HepG2 (cell line): ENCODE results near the gene PSRC1. TPM values are rescaled to one million over a fixed set of nuclear protein-coding genes. Genes with fewer than 3 reads are reported as not detected.

Experiments
- ATF7-NPFF ChIP-seq: sonication (generic); formaldehyde crosslinking; IDR thresholded peaks from 2 replicates; pipeline ENCODE4 v1.8.1; 2023; ENCODE audit warnings: mild to moderate bottlenecking, low read depth, missing genetic modification reagents, moderate library complexity
- CEBPG ChIP-seq: IDR thresholded peaks from 2 replicates; pipeline ENCODE4 v1.6.1; 2016
- DR1 ChIP-seq: sonication (generic); formaldehyde crosslinking; IDR thresholded peaks from 2 replicates; pipeline ENCODE4 v1.8.0; 2021; ENCODE audit warnings: mild to moderate bottlenecking, missing genetic modification reagents, inconsistent platforms
- FOXC1 ChIP-seq: sonication (generic); formaldehyde crosslinking; IDR thresholded peaks from 2 replicates; pipeline ENCODE4 v1.8.0; 2022; ENCODE audit warnings: mild to moderate bottlenecking, missing genetic modification reagents, borderline replicate concordance
- MYNN ChIP-seq: sonication (generic); formaldehyde crosslinking; IDR thresholded peaks from 2 replicates; pipeline ENCODE4 v1.4.0; 2020; ENCODE audit warnings: mild to moderate bottlenecking, low read depth, missing genetic modification reagents
- NR2F2 ChIP-seq: IDR thresholded peaks from 2 replicates; pipeline ENCODE4 v1.6.1; 2012; ENCODE audit warnings: low read depth, inconsistent platforms, borderline replicate concordance
- PAWR ChIP-seq: sonication (generic); formaldehyde crosslinking; IDR thresholded peaks from 2 replicates; pipeline ENCODE4 v1.4.0; 2020; ENCODE audit warnings: missing genetic modification reagents, mild to moderate bottlenecking, borderline replicate concordance
- POLR2G ChIP-seq: fragments of 200-400 bp; formaldehyde crosslinking; IDR thresholded peaks from 2 replicates; pipeline ENCODE4 v1.6.1; 2018; ENCODE audit warnings: mild to moderate bottlenecking, low read depth, low read length, moderate library complexity
- REST ChIP-seq, 2 experiments: IDR thresholded peaks; 2 replicates each; pipeline ENCODE4 v1.6.1; 2011 to 2012; ENCODE audit warnings: low read length in 2 of 2, borderline replicate concordance in 1 of 2, low read depth in 1 of 2, mild to moderate bottlenecking in 1 of 2, moderate library complexity in 1 of 2
- ZBTB20 ChIP-seq: sonication (generic); formaldehyde crosslinking; IDR thresholded peaks from 2 replicates; pipeline ENCODE4 v1.8.1; 2023; ENCODE audit warnings: missing genetic modification reagents, low read depth, mild to moderate bottlenecking, borderline replicate concordance
- ZNF292 ChIP-seq: sonication (generic); formaldehyde crosslinking; IDR thresholded peaks from 2 replicates; pipeline ENCODE4 v1.8.1; 2022; ENCODE audit warnings: mild to moderate bottlenecking, low read depth, missing genetic modification reagents, borderline replicate concordance
- ZNF576 ChIP-seq: sonication (generic); formaldehyde crosslinking; IDR thresholded peaks from 2 replicates; pipeline ENCODE4 v1.4.0; 2020; ENCODE audit warnings: mild to moderate bottlenecking, missing genetic modification reagents
- ZNF687 ChIP-seq: sonication (generic); formaldehyde crosslinking; IDR thresholded peaks from 2 replicates; pipeline ENCODE4 v1.5.1; 2020; ENCODE audit warnings: mild to moderate bottlenecking, missing genetic modification reagents, moderate library complexity
- ZSCAN12 ChIP-seq: sonication (generic); formaldehyde crosslinking; IDR thresholded peaks from 2 replicates; pipeline ENCODE4 v1.9.0; 2021; ENCODE audit warnings: mild to moderate bottlenecking, missing genetic modification reagents
- polyA plus RNA-seq, 8 experiments: library from polyadenylated mRNA; depleted of rRNA in 3 of 8; stranded (reverse) in 7 of 8; unstranded in 1 of 8; fragments of >200 nt; fragmentation: Illumina TruSeq in 4 of 8; extraction: Trizol in 4 of 8; gene quantifications; 2 replicates each; pipeline versions ENCODE4 v1.2.1 to v1.2.3, GENCODE V29; 2011 to 2016; ENCODE audit warnings: low read depth in 4 of 8, missing spikeins in 1 of 8, mixed read lengths in 1 of 8; ENCODE audit not compliant: insufficient read depth in 1 of 8
- total RNA-seq, 5 experiments: library from RNA; depleted of rRNA; stranded (reverse); fragments of >200 nt; fragmentation: Illumina TruSeq; extraction: Trizol; gene quantifications; 2 replicates each; pipeline ENCODE4 v1.2.3, GENCODE V29; 2016; ENCODE audit warnings: low read depth in 1 of 5

Gene PSRC1
- total and polyA plus RNA-seq, 2 of the 13 experiments (the other 11 are each of a cell fraction or from before 2014, with no cell fraction given): 28.6 to 30.3 TPM

GRCh38 chr1:109274533-109275476, 8.1 kb downstream of the PSRC1 start (continued):
- peak; percentile 94 for TF ChIP-seq ZNF687 (CRISPR knock-in tag)
- peak; percentile 69 for TF ChIP-seq POLR2G
- TF ChIP-seq ZBTB20 (CRISPR knock-in tag): no peak
- peak; percentile 70; the same call in 1 of the 2 replicates for TF ChIP-seq FOXC1 (CRISPR knock-in tag)
- TF ChIP-seq ZSCAN12 (CRISPR knock-in tag): 0 out of 2 replicates have a peak, but pooled peaks have one; percentile 44
- TF ChIP-seq ATF7-NPFF: peak; percentile 28; the same call in 1 of the 2 replicates
- TF ChIP-seq ZNF576: no peak
- peak; percentile 51; the same call in 1 of the 2 replicates for TF ChIP-seq CEBPG
- TF ChIP-seq ZNF292 (CRISPR knock-in tag): 0 out of 2 replicates have a peak, but pooled peaks have one; percentile 45
- TF ChIP-seq PAWR (CRISPR knock-in tag): no peak
- no peak for TF ChIP-seq REST (IDR thresholded peaks at IDR 0.05; ENCODE audit: borderline replicate concordance in 1 of 2, low read depth in 1 of 2, low read length in 2 of 2)
- no peak for TF ChIP-seq MYNN (CRISPR knock-in tag)
- no peak for TF ChIP-seq DR1 (CRISPR knock-in tag)
- TF ChIP-seq NR2F2: peak; percentile 31; the same call in 1 of the 2 replicates
